HCT116 (cell line): ENCODE measurements around the gene RAB24. TPM values are rescaled to one million over a fixed set of nuclear protein-coding genes. Genes with fewer than 3 reads are reported as not detected.

ENCODE experiments used
- ATAC-seq: fragments of 200-7000 bp; cut with Tn5 transposase; 2 replicates; pipeline ENCODE4 v1.9.1; 2020; ENCODE audit warnings: mild to moderate bottlenecking, moderate library complexity
- BruUV-seq: library from RNA; stranded (reverse); fragments of 400-500 nt; replicated peaks from 2 replicates; lab custom pipeline; 2021; lab: Mats Ljungman, UMichigan
- CTCF ChIA-PET: fragments of 300-600 bp; sonication (Branson Sonifier 250); formaldehyde crosslinking; loops from one replicate; lab custom pipeline; 2021; ENCODE audit warnings: antibody characterized with exemption; lab: Charles Lee
- POLR2A ChIA-PET: fragments of 300-600, 350-600 bp; sonication (Branson Sonifier 250); formaldehyde crosslinking; loops from one replicate; lab custom pipeline; 2021; ENCODE audit warnings: antibody characterized with exemption; lab: Charles Lee
- RAD21 ChIA-PET, 2 experiments: fragments of 300-600 bp; sonication (Branson Sonifier 250); formaldehyde crosslinking; loops; one replicate each; lab custom pipeline; 2023; ENCODE audit warnings: low total read pairs in 2 of 2; ENCODE audit not compliant: uncharacterized antibody in 2 of 2, unreplicated experiment in 2 of 2, low non-redundant PET in 1 of 2; lab: Charles Lee
- DNase-seq: peaks from one replicate; pipeline ENCODE4 v3.0.0-alpha.2; 2010; ENCODE audit warnings: low read depth, low spot score
- H2AFZ ChIP-seq: fragments of 200-600 bp; shearing (Covaris generic), sonication (generic); 2 replicates; pipeline ENCODE4 v1.6.1; 2017; ENCODE audit warnings: low read depth, mixed run types, mixed read lengths, antibody characterized with exemption, low read length; ENCODE audit not compliant: poor library complexity, severe bottlenecking
- H3K27ac ChIP-seq: 2 replicates; pipeline ENCODE4 v1.5.1; 2012; ENCODE audit warnings: low read depth, low read length
- H3K27me3 ChIP-seq: fragments of 200-600 bp; sonication (generic); 2 replicates; pipeline ENCODE4 v1.6.1; 2016; ENCODE audit warnings: mixed run types, low read length, mixed read lengths; ENCODE audit not compliant: insufficient read depth
- H3K36me3 ChIP-seq, 2 experiments: fragments of 200-500 bp in 1 of 2; fragments of 200-600 bp in 1 of 2; sonication (Bioruptor generic) in 1 of 2; sonication (generic) in 1 of 2; 2 replicates each; pipeline versions ENCODE4 v1.5.1 to v1.6.1; 2014 to 2016; ENCODE audit warnings: low read length in 2 of 2, inconsistent platforms in 1 of 2, mixed read lengths in 1 of 2, mixed run types in 1 of 2; ENCODE audit not compliant: insufficient read depth in 2 of 2, control insufficient read depth in 1 of 2
- H3K4me1 ChIP-seq, 2 experiments: fragments of 200-600 bp in 1 of 2; sonication (generic) in 1 of 2; 2 replicates each; pipeline versions ENCODE4 v1.5.1 to v1.6.1; 2012 to 2017; ENCODE audit warnings: low read length in 2 of 2, inconsistent platforms in 1 of 2, mild to moderate bottlenecking in 1 of 2, mixed read lengths in 1 of 2, mixed run types in 1 of 2, moderate library complexity in 1 of 2; ENCODE audit not compliant: insufficient read depth in 2 of 2, control insufficient read depth in 1 of 2
- H3K4me2 ChIP-seq: fragments of 200-600 bp; sonication (generic); 2 replicates; pipeline ENCODE4 v1.6.1; 2017; ENCODE audit warnings: mixed run types, low read length, mixed read lengths
- H3K4me3 ChIP-seq, 2 experiments: fragments of 200-600 bp in 1 of 2; sonication (generic) in 1 of 2; replicated peaks in 1 of 2; 2 replicates each; pipeline ENCODE4 v1.5.1; 2011 to 2016; ENCODE audit warnings: low read length in 2 of 2, control low read depth in 1 of 2, low read depth in 1 of 2, mild to moderate bottlenecking in 1 of 2, mixed read lengths in 1 of 2, mixed run types in 1 of 2
- H3K79me2 ChIP-seq: fragments of 200-600 bp; sonication (generic); 2 replicates; pipeline ENCODE4 v1.6.1; 2017; ENCODE audit warnings: mild to moderate bottlenecking, mixed run types, low read length, moderate library complexity, mixed read lengths; ENCODE audit not compliant: insufficient read depth
- H3K9ac ChIP-seq: fragments of 200-600 bp; sonication (generic); 2 replicates; pipeline ENCODE4 v1.6.1; 2016; ENCODE audit warnings: low read length, mixed read lengths
- H3K9me2 ChIP-seq: fragments of 200-600 bp; sonication (generic), shearing (Covaris generic); 2 replicates; pipeline ENCODE4 v1.6.1; 2017; ENCODE audit warnings: mixed run types, mild to moderate bottlenecking, moderate library complexity; ENCODE audit not compliant: insufficient read depth
- H3K9me3 ChIP-seq, 2 experiments: fragments of 200-500 bp in 1 of 2; fragments of 200-600 bp in 1 of 2; sonication (Bioruptor generic) in 1 of 2; sonication (generic) in 1 of 2; 2 replicates each; pipeline ENCODE4 v1.6.1; 2014 to 2017; ENCODE audit warnings: low read length in 2 of 2, mixed read lengths in 2 of 2, inconsistent platforms in 1 of 2, low read depth in 1 of 2, mild to moderate bottlenecking in 1 of 2, mixed run types in 1 of 2, moderate library complexity in 1 of 2; ENCODE audit not compliant: control insufficient read depth in 1 of 2, insufficient read depth in 1 of 2
- H4K20me1 ChIP-seq: fragments of 200-600 bp; sonication (generic), shearing (Covaris generic); 2 replicates; pipeline ENCODE4 v1.6.1; 2017; ENCODE audit warnings: mixed run types, mild to moderate bottlenecking, moderate library complexity; ENCODE audit not compliant: insufficient read depth
- EZH2 ChIP-seq: fragments of 200-600 bp; sonication (generic); IDR thresholded peaks from 2 replicates; pipeline ENCODE4 v1.6.1; 2017; ENCODE audit warnings: antibody characterized with exemption, mixed run types
- POLR2AphosphoS5 ChIP-seq: IDR thresholded peaks from 2 replicates; pipeline ENCODE4 v1.6.1; 2011; ENCODE audit warnings: mild to moderate bottlenecking, low read depth, low read length, moderate library complexity
- RAD21 ChIP-seq: IDR thresholded peaks from 2 replicates; pipeline ENCODE4 v1.6.1; 2012; ENCODE audit warnings: low read depth, mild to moderate bottlenecking
- intact Hi-C: fragments of 100-400 bp; cut with micrococcal nuclease; formaldehyde crosslinking; loops from 2 replicates; pipeline ENCODE4 v1.10.0; 2022
- total RNA-seq: library from RNA; stranded (reverse); gene quantifications from one replicate; pipeline ENCODE4 v1.2.1, GENCODE V29; 2021; ENCODE audit not compliant: unreplicated experiment
- TF ChIP-seq, protein P1 (sequence below): IDR thresholded peaks from 2 replicates; pipeline ENCODE4 v1.6.1; 2011; ENCODE audit warnings: mild to moderate bottlenecking, low read length, moderate library complexity; ENCODE audit not compliant: insufficient replicate concordance; ENCODE audit errors: extremely low read depth
- TF ChIP-seq, protein P2 (sequence below), 3 experiments: fragments of 200-600 bp in 1 of 3; sonication (generic) in 1 of 3; IDR thresholded peaks in 2 of 3; conservative IDR thresholded peaks in 1 of 3; 2 replicates each; pipeline ENCODE4 v1.5.1; 2012 to 2017; ENCODE audit warnings: low read depth in 2 of 3, low read length in 2 of 3, antibody characterized with exemption in 1 of 3, borderline replicate concordance in 1 of 3, control low read depth in 1 of 3, mild to moderate bottlenecking in 1 of 3, mixed read lengths in 1 of 3, mixed run types in 1 of 3, moderate library complexity in 1 of 3; ENCODE audit not compliant: insufficient read depth in 1 of 3

Gene RAB24
- total RNA-seq, 1 experiment from 2014 or later: 13.5 TPM

DNA sequence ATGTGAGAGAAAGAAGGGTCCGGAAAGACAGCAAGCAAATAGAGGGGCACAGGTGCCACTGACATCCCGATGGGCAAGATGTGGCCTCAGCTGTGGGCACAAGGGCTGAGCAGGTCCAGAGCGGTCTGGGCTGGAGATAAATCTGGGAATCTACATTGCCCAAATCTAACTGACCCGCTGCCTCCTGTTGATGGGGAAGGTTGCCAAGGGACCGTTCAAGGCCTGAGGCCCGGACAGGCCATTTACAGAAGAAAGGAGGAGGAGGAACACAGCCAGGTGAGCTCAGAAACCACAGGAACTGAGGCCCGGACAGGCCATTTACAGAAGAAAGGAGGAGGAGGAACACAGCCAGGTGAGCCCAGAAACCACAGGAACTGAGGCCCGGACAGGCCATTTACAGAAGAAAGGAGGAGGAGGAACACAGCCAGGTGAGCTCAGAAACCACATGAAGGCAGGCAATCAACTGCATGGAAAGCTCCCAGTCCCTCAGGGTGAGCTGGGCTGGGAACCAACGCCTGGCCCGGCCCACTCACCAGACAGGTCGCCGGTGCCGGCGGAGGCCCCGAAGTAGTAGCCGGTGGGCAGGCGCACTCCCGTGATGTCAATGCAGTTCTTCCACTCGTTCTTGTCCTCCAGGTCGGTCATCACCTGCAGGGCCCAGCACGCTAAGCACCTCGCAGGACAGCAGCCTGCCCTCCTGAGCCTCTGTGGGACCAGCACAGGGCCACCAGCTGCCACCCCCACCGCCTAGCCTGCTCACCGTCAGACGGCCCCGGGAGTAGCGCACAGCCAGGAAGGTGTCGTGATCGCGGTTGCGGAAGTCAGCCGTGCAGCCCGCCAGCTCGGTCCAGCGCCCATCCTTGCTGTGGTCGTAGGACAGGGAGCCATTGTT lies 33.3 kb upstream of the RAB24 start:
- H4K20me1 ChIP-seq: no peaks in the 10 kb centered on the region
- DNase-seq (no peak), ATAC-seq (no peak)
- ChIA-PET POLR2A (no interaction called here), RAD21 (no interaction called here), CTCF (interaction anchor here (1.0 to 1.3 kb wide), 3 partner anchors 27 to 223 kb away, joined by 3 read pairs; no protein-coding TSS in a partner anchor)
- H3K27ac ChIP-seq: no peak overlapping the region; the same call in 1 of the 2 replicates
- H3K27me3 ChIP-seq: no peaks in the 10 kb centered on the region
- no peaks in the 10 kb centered on the region for H3K4me1 ChIP-seq
- H3K9me2 ChIP-seq: no peaks in the 10 kb centered on the region
- H2AFZ ChIP-seq: no peak overlapping the region
- H3K9ac ChIP-seq: no peak overlapping the region
- H3K4me2 ChIP-seq: no peak overlapping the region
- intact Hi-C loops: loop anchor here (1.0 kb wide), 1 partner anchor 223 kb away; no protein-coding TSS in a partner anchor
- peaks cover 21% of the 10 kb centered on the region for H3K79me2 ChIP-seq
- no peak overlapping the region for H3K4me3 ChIP-seq
- TF ChIP-seq, protein P1, sequence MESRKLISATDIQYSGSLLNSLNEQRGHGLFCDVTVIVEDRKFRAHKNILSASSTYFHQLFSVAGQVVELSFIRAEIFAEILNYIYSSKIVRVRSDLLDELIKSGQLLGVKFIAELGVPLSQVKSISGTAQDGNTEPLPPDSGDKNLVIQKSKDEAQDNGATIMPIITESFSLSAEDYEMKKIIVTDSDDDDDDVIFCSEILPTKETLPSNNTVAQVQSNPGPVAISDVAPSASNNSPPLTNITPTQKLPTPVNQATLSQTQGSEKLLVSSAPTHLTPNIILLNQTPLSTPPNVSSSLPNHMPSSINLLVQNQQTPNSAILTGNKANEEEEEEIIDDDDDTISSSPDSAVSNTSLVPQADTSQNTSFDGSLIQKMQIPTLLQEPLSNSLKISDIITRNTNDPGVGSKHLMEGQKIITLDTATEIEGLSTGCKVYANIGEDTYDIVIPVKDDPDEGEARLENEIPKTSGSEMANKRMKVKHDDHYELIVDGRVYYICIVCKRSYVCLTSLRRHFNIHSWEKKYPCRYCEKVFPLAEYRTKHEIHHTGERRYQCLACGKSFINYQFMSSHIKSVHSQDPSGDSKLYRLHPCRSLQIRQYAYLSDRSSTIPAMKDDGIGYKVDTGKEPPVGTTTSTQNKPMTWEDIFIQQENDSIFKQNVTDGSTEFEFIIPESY: no peak
- no peak for TF ChIP-seq POLR2AphosphoS5
- H3K36me3 ChIP-seq: peaks cover 33 to 35% of the 10 kb centered on the region in 2 experiments; a peak in 3 of 4 replicates
- BruUV-seq: no TSS peak
- H3K9me3 ChIP-seq: no peaks in the 10 kb centered on the region

- TF ChIP-seq RAD21 (peak; percentile 58), EZH2 (no peak)
- TF ChIP-seq, protein P2, sequence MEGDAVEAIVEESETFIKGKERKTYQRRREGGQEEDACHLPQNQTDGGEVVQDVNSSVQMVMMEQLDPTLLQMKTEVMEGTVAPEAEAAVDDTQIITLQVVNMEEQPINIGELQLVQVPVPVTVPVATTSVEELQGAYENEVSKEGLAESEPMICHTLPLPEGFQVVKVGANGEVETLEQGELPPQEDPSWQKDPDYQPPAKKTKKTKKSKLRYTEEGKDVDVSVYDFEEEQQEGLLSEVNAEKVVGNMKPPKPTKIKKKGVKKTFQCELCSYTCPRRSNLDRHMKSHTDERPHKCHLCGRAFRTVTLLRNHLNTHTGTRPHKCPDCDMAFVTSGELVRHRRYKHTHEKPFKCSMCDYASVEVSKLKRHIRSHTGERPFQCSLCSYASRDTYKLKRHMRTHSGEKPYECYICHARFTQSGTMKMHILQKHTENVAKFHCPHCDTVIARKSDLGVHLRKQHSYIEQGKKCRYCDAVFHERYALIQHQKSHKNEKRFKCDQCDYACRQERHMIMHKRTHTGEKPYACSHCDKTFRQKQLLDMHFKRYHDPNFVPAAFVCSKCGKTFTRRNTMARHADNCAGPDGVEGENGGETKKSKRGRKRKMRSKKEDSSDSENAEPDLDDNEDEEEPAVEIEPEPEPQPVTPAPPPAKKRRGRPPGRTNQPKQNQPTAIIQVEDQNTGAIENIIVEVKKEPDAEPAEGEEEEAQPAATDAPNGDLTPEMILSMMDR (IDR thresholded peaks at IDR 0.05 in 2 of 3, conservative IDR thresholded peaks at IDR 0.05 in 1 of 3; ENCODE audit: borderline replicate concordance in 1 of 3, insufficient read depth in 1 of 3, low read depth in 2 of 3, low read length in 2 of 3): peak; percentile 59 to 96 (median 76)
- Histone ChIP-seq H3K9ac (no peak overlapping the region), H3K36me3 (peaks cover 30 to 35% of the 10 kb centered on the region in 2 experiments; a peak in 3 of 4 replicates), H3K4me3 (no peak overlapping the region), H3K4me1 (no peaks in the 10 kb centered on the region), H2AFZ (no peak overlapping the region), H3K79me2 (peaks cover 14% of the 10 kb centered on the region), H3K27ac (no peak overlapping the region), H3K9me2 (no peaks in the 10 kb centered on the region), H4K20me1 (no peaks in the 10 kb centered on the region), H3K9me3 (no peaks in the 10 kb centered on the region), H3K27me3 (no peaks in the 10 kb centered on the region), H3K4me2 (no peak overlapping the region)
- intact Hi-C loops: loop anchor here (1.0 kb wide), 1 partner anchor 222 kb away; no protein-coding TSS in a partner anchor
- ChIA-PET CTCF (interaction anchor here (1.0 to 1.3 kb wide), 3 partner anchors 26 to 222 kb away, joined by 3 read pairs; no protein-coding TSS in a partner anchor), POLR2A (no interaction called here), RAD21 (no interaction called here)
- BruUV-seq: no TSS peak
- ATAC-seq (peak; percentile 98), DNase-seq (peak; percentile 24)
These were observed 32.6 kb upstream of the RAB24 start for GRCh38 chr5:177336112-177336511.
